Stimulated activated CD8-positive, alpha-beta memory T cell treated with anti-CD3 and anti-CD28 coated beads, Interleukin-12 subunit alpha, Interleukin-12 subunit beta, amount 100 ng/mL, for 24 hours (primary cell): ENCODE data around the gene MAMDC4.
"Not testable (repeated sequence)": the region's sequence is repeated elsewhere in the genome, so short reads cannot be mapped to it uniquely, and the experiment has no call there.

ENCODE experiments used
- DNase-seq: peaks from one replicate; pipeline ENCODE4 v3.0.0-alpha.2; 2020; ENCODE audit errors: extremely low read depth

MAMDC4 gene

GRCh38 chr9:136862849-136863622, 10.9 kb downstream of the MAMDC4 start:
- no peak for DNase-seq

- no peak for DNase-seq
Measured at GRCh38 chr9:136863623-136864273, 11.6 kb downstream of the MAMDC4 start.

GRCh38 chr9:136865041-136865767, 13.1 kb downstream of the MAMDC4 start:
- DNase-seq, result no peak

GRCh38 chr9:136865768-136866103, 13.6 kb downstream of the MAMDC4 start:
- no peak for DNase-seq

- not testable (repeated sequence) for DNase-seq
Measured at GRCh38 chr9:136866898-136867421, 14.8 kb downstream of the MAMDC4 start.

GRCh38 chr9:136867480-136867879, 15.3 kb downstream of the MAMDC4 start:
- DNase-seq, result no peak

- no peak for DNase-seq
Measured at GRCh38 chr9:136867917-136868316, 15.8 kb downstream of the MAMDC4 start.

GRCh38 chr9:136868644-136869043, 16.5 kb downstream of the MAMDC4 start:
- no peak for DNase-seq

- not testable (repeated sequence) for DNase-seq
Measured at GRCh38 chr9:136869611-136870010, 17.5 kb downstream of the MAMDC4 start.

- no peak for DNase-seq
Measured at GRCh38 chr9:136875155-136875554, 23.0 kb downstream of the MAMDC4 start.

GRCh38 chr9:136876476-136876875, 24.3 kb downstream of the MAMDC4 start:
- DNase-seq, result no peak

GRCh38 chr9:136880651-136881050, 28.5 kb downstream of the MAMDC4 start:
- DNase-seq, result no peak

GRCh38 chr9:136881691-136882108, 29.6 kb downstream of the MAMDC4 start:
- no peak for DNase-seq

- DNase-seq, result peak; percentile 82
Measured at GRCh38 chr9:136882109-136882946, 30.2 kb downstream of the MAMDC4 start.

- not testable (repeated sequence) for DNase-seq
Measured at GRCh38 chr9:136882947-136883283, 30.8 kb downstream of the MAMDC4 start.

GRCh38 chr9:136883670-136884069, 31.5 kb downstream of the MAMDC4 start:
- DNase-seq, result not testable (repeated sequence)

- peak; percentile 86 for DNase-seq
Measured at GRCh38 chr9:136885950-136886578, 33.9 kb downstream of the MAMDC4 start, which contains the start of gene TRAF2. Gene TRAF2 (plus strand): TSS chr9:136886516. CDS start chr9:136898741, 12,225 bp downstream.

GRCh38 chr9:136886610-136887597, 34.8 kb downstream of the MAMDC4 start:
- DNase-seq, result no peak

- no peak for DNase-seq
Measured at GRCh38 chr9:136888454-136888853, 36.3 kb downstream of the MAMDC4 start.

GRCh38 chr9:136889858-136890257, 37.7 kb downstream of the MAMDC4 start:
- no peak for DNase-seq
